ENCODE data around the gene SLC47A1.

GRCh38 chr17:19486351-19487023, 47.2 kb upstream of the SLC47A1 start:
- TF ChIP-seq CTCF (IDR thresholded peaks at IDR 0.05) (no peak), POLR2A (IDR thresholded peaks at IDR 0.05) (no peak), POLR2AphosphoS5 (IDR thresholded peaks at IDR 0.05; ENCODE audit: insufficient read depth in 1 of 2, low read depth in 1 of 2) (no peak)

Measured in vagina (tissue), 2 donors.